Activated naive CD4-positive, alpha-beta T cell treated with anti-CD3 and anti-CD28 coated beads, Interleukin-2, amount 50 U/mL, for 16 hours (primary cell): Measurements from ENCODE around the gene TMSB10.
"Not testable (repeated sequence)": the region's sequence is repeated elsewhere in the genome, so short reads cannot be mapped to it uniquely, and the experiment has no call there.

ENCODE experiments used
- DNase-seq: peaks from one replicate; pipeline ENCODE4 v3.0.0-alpha.2; 2020

Gene TMSB10

GRCh38 chr2:84905181-84906107, at the start of gene TMSB10:
Gene TMSB10, plus strand, starts transcription at chr2:84905656.
- DNase-seq = peak; percentile 87

- DNase-seq = peak; percentile 33
Observed at GRCh38 chr2:84855731-84856130, 49.7 kb upstream of the TMSB10 start.

- DNase-seq = peak; percentile 42
Observed at GRCh38 chr2:84856787-84857186, 48.7 kb upstream of the TMSB10 start.

- no peak for DNase-seq
Observed at GRCh38 chr2:84857566-84857965, 47.9 kb upstream of the TMSB10 start.

GRCh38 chr2:84858123-84858522, 47.3 kb upstream of the TMSB10 start:
- DNase-seq = no peak

GRCh38 chr2:84858937-84859336, 46.5 kb upstream of the TMSB10 start:
- no peak for DNase-seq

- DNase-seq = no peak
Observed at GRCh38 chr2:84861539-84861938, 43.9 kb upstream of the TMSB10 start.

DNA sequence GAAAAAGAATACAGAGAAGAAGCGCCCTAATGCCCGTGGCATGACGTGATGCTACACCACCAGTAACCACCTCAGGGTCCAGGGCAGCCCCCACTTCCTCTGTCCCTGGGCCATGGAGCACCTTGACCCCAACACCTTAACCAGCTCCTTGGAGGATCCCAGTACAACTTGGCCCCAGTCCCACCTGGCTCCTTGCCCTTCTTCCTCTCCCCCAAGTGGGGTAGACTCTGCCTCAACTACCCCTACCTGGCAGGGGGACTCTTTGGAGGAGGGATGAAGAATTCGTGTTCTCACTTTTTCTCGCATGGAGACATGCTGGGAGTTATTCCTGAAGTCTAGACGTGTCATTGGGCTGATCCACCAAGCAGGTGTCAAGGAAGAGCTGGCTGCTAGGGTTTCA, 43.5 kb upstream of the TMSB10 start:
- no peak for DNase-seq

DNA sequence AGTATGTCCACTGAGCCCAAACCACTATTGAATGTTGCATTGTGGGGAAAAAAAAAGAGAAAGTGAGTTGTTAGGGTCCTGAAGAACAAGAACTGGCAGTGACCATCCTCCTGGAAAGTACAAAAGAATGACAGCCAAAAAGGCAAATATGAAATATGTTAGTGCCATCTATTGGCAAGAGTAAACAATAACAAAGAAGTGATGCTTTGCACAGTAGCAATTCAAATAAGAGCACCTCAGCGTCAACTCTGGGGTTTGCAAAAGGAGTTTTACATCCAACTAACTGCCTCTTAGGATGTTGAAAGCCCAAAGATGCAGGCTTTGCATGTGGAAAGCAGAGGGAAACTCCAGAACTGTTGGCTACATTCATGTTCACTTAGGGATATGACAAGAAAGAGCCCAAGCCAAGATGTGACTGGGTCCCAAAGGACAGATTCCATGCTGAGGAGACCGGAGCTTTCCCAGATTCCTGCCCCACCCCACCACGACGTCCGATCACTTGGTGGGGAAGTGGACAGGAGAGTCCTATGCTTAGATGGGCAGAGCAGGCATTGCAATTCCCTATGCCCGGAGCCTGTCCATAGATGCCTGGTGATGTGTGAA, 40.2 kb upstream of the TMSB10 start:
- no peak for DNase-seq

- no peak for DNase-seq
Observed at GRCh38 chr2:84866122-84866521, 39.3 kb upstream of the TMSB10 start.

GRCh38 chr2:84868327-84868726, 37.1 kb upstream of the TMSB10 start:
- DNase-seq = not testable (repeated sequence)

- DNase-seq = no peak
Observed at GRCh38 chr2:84870306-84870705, 35.1 kb upstream of the TMSB10 start.

DNA sequence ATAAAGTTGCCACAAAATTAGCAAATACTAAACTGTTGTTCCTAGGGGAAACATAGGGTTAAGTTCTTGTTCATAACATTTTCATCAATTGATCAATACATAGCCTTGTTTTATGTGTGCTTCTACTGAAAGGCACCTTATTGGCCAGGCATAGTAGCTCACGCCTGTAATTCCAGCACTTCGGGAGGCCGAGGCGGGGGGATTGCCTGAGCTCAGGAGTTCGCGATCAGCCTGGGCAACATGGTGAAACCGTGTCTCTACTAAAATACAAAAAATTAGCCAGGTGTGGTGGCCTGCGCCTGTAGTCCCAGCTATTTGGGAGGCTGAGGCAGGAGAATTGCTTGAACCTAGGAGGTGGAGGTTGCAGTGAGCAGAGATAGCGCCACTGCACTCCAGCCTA, 32.8 kb upstream of the TMSB10 start:
- DNase-seq = not testable (repeated sequence)

GRCh38 chr2:84873350-84873749, 32.1 kb upstream of the TMSB10 start:
- no peak for DNase-seq

- no peak for DNase-seq
Observed at GRCh38 chr2:84874381-84875212, 30.9 kb upstream of the TMSB10 start.

- no peak for DNase-seq
Observed at GRCh38 chr2:84875213-84875560, 30.3 kb upstream of the TMSB10 start.

DNA sequence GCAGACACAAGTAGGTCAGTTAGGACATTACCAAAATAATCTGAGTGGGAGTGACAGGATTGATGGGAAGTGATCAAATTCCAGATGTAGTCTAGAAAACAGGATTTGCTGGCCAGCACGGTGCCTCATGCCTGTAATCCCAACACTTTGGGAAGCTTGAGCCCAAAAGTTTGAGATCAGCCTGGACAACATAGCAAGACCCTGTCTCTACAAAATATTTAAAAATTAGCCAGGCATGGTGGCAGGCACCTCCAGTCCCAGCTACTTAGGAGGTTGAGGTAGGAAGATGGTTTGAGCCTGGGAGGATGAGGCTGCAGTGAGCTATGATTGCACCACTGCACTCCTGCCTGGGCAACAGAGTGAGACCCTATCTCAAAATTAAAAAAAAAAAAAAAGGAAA, 29.8 kb upstream of the TMSB10 start:
- DNase-seq = not testable (repeated sequence)

GRCh38 chr2:84876369-84876768, 29.1 kb upstream of the TMSB10 start:
- no peak for DNase-seq

GRCh38 chr2:84878459-84878858, 27.0 kb upstream of the TMSB10 start:
- no peak for DNase-seq

GRCh38 chr2:84878896-84879583, 26.4 kb upstream of the TMSB10 start:
- DNase-seq = no peak

GRCh38 chr2:84879584-84880394, 25.7 kb upstream of the TMSB10 start:
- DNase-seq = peak; percentile 41

DNA sequence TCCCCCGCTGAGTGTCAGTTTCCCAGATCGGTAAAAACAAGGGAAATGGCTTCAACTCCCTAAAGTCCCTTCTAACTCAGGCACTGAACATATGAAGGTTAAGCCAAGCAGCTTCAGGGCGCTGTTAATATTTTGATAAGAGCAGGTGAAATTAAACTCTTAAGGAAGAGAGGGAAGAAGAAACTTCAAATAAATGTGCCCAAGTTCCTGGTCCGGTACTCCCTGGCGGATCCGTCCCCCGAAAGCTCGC, 25.1 kb upstream of the TMSB10 start:
- DNase-seq = no peak
